Measurements from ENCODE around the gene CCNF.
"Not testable (repeated sequence)": the region's sequence is repeated elsewhere in the genome, so short reads cannot be mapped to it uniquely, and the experiment has no call there.

CCNF gene

GRCh38 chr16:2472885-2473445 is 43.7 kb downstream of the CCNF start:
- no peak for DNase-seq

DNA sequence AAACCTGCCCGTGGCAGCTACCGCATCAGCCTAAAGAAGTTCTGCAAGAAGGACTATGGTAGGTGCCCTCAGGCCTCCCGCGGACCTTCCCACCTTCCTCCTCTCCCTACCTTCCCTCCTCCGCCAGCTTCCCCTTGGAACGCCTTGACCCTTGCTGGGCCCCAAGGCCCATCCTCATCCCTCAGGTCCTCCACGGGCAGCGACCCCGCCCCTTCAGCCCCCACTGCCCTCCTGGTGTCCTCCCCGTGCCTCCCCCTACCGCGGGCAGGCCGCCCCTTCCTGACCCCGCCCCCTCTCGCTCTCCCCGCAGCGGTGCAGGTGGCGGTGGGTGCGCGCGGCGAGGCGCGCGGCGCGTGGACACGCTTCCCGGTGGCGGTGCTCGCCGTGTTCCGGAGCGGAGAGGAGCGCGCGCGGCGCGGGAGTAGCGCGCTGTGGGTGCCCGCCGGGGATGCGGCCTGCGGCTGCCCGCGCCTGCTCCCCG is 44.2 kb downstream of the CCNF start:
- peak; percentile 32 to 40 for DNase-seq

- peak; percentile 53 to 55 for DNase-seq
Measured at GRCh38 chr16:2473999-2474876, 45.0 kb downstream of the CCNF start.

GRCh38 chr16:2474877-2475412 is 45.7 kb downstream of the CCNF start, which contains the start of gene TBC1D24:
TSS of gene TBC1D24 (plus strand) at chr16:2475127. CDS start at chr16:2496149, 21,022 bp downstream.
- DNase-seq = peak; percentile 83 to 85

DNA sequence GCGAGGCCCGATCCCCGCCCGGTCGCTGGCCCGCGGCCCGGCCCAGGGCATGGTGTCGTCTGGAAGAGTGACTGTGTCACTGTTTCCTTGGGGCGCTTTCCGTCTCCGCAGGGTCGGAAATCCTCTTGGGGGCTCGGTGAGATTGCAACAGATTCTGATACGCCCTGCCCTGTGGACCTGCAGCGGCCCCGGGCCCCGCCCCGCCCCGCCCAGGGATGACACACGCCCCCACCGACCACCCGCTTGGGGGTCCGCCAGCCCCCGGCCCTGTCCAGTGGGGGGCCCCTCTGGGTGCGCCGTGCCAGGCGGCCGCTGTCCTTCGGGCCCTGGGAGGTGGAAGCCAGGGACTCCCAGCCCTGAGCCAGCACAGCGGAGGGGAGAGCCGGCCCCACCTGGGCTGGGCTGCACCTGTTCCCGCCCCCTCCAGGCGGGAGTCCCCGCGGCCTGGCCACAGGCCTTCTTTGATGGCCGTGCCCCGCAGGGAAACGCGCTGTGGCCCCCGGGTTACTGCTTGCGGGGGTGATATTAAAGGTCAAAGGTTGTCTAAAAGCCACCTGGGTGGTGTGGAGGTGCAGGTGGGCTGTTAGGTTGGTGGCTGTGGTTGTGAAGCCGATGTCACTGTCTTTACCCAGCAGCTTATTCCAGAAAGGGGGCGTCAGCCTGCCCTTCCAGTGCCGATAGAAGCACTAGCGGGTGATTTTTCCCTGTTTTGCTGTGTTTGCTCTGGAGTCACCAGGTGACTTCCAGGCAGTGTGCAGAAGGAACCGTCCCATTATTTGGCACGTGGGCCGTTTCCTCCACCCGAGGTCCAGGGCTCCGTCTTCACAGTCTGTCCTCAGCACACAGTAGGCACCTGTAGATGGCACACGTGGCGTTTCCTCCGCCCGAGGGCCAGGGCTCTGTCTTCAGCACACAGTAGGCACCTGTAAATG is 46.4 kb downstream of the CCNF start:
- DNase-seq = peak in 1 of 2 experiments; percentile 48

DNA sequence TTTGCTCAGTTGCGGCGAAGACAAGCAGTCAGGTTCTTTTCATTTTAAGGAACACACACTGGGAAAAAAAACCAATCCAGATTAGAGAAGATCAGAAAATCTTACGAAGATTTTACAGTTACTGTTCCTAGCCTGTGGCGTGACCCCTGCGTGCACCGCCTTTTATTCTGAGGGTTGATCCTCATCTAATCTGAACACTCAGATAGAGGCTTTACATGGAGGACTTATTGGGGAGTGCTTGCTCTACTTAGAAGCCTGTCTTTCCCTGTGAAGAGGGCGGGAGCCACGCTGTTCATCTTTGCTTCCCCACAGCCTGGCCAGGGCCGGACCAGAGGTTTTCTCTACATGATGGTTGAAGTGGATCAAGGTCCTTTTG is 47.1 kb downstream of the CCNF start:
- no peak for DNase-seq

DNA sequence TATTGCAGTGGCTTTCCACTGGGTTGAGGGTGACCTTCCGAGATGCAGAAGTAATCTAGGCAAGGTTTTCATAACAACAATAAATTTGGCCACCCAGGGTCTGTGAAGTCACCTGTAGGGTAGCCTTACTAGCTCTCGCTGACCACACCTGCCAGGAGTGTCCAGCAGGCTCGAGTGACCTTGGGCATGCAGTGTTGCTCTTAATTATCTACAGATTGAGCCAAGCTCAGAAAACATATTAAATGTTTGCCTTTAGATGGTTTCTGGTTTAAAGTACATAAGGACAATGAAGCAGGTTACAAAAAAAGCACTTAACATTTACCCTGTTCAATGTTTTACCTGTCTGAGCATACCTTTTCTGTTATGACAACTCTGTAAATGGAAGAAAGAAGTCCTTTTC is 47.5 kb downstream of the CCNF start:
- DNase-seq = no peak

DNA sequence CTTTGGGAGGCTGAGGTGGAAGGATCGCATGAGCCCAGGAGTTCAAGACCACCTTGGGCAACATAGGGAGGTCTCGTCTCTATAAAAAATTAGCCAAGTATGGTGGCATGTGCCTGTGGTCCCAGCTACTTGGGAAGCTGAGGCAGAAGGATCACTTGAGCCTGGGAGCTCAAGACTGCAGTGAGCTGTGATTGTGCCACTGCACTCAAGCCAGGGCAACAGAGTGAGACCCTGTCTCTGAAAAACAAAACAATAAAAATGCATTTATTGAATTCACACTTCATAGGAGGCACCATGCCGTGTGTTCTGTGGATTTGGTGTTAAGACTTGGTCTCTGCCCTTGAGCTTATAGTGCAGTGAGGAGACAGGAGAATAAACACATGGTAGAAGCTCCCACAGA is 48.1 kb downstream of the CCNF start:
- no peak for DNase-seq

DNA sequence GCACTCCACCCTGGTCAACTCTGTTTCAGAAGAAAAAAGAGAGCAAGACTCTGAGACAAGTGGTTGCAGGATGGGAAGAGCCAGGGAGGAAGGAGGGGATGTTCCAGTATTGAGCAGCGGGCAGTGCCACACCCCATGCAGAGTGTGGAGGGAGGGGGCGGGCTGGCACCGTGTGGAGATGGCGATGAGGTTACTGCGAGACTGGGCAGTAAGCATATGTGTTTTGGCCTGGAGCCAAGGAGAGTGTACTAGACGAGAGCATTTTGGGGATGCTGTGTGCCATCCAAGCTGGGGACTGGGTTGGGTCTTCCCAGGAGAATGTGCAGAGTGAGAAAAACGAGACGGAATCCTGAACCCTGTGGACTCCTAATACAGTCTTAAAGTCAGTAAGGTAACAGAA is 49.0 kb downstream of the CCNF start:
- no peak for DNase-seq

GRCh38 chr16:2479996-2480395 is 50.7 kb downstream of the CCNF start:
- DNase-seq = not testable (repeated sequence)

DNA sequence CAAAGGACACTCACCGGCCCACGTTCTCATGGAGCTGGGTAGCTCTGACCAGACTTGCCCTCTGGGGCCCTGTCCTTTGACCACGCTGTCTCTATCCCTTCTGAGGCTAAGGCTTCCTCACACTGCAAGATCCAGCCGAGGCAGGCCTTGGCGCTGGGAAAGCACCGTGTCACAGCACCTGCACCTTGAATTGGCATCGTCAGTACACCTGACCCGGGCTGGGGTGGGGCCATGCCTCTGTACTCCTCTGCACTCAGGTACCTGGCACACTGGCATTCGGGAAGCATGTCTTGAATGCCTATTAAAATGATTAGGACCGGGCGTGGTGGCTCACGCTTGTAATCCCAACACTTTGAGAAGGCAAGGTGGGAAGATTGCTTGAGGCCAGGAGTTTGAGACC is 51.7 kb downstream of the CCNF start:
- DNase-seq = no peak

GRCh38 chr16:2481676-2482075 is 52.4 kb downstream of the CCNF start:
- DNase-seq = no peak

DNA sequence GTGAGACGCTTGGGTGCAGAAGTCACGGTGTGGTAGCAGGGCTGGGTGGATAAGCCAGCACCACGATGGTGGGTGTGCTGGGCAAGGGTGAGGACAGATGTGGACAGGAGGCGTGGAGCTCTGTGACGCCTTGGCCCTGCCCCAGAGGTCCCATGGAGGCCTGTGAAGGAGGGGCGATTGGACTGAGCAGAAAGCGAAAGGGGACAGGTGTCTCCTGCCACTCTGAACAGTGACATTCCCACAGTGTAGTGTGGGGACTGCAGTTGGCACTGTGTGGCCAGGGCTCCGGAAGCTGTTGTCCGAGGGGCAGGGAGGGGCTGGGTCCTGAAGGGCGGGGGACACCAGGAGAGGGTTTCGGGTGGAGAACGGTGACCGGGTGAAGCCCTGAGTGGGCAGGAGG is 53.0 kb downstream of the CCNF start:
- DNase-seq = no peak

GRCh38 chr16:2482708-2483534 is 53.7 kb downstream of the CCNF start:
- DNase-seq = no peak

- DNase-seq = no peak
Measured at GRCh38 chr16:2483939-2484897, 55.0 kb downstream of the CCNF start.

DNA sequence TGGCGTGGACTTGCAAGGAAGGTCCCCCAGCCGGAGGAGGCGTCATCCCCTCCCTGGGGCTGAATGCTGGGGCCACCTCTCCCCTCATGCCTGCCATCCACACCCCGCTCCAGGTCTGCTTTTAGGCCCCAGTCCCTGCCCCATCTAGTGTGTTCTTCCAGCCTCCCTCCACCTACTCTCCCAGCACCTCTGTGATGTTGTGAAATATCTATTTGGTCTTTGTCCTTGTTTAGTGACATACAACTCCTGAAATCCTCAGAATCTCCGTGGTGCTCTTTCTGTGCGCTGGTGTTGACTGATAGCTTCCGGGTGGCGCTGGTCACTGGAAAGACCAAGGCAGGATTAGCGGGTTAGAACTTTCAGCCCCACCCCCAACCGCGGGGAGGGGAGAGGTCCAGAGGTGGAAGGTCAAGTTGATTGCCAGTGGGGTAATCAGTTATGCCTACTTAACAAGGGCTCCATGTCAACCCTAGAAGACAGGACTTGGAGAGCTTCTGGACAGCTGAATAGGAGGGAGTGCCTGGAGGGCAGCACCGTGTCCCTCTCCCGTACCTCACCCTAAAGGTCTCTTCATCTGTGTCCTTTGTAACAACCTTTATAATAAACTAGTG is 55.8 kb downstream of the CCNF start:
- DNase-seq = no peak

DNA sequence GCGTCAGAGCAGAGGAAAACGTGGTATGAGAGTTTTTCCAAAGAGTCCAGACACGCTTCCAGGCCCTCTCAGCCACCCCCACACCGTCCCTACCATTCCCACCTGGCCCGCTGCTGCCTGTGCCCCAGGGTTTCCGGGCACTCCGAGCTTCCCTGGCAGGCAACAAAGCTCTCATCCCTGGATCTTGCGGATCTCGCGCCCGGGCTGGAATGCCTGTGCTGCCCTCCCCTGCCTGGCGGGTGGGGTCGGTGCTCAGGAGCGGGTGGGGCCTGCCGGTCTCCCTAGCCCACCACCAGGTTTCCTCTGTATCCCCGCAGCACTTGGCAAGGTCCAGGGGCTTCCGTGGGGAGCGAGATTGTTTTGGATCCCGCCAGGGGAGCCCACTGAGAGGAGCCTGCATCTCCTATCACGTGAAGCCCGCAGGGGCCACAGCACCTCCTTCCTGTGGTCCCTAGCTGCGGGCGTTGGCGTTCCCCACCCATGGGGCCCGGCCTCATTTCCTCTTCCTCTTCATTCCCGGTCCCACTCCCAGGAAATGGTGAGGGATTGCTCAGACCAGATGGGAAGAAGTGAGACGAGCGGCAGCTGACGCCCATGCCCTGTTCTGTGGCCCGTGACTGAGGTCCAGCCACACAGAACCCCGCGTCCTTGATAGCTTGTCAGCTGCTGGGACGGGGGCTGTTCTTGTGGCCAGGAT is 56.7 kb downstream of the CCNF start:
- no peak for DNase-seq

GRCh38 chr16:2486645-2487516 is 57.6 kb downstream of the CCNF start:
- peak; percentile 76 to 80 for DNase-seq

DNA sequence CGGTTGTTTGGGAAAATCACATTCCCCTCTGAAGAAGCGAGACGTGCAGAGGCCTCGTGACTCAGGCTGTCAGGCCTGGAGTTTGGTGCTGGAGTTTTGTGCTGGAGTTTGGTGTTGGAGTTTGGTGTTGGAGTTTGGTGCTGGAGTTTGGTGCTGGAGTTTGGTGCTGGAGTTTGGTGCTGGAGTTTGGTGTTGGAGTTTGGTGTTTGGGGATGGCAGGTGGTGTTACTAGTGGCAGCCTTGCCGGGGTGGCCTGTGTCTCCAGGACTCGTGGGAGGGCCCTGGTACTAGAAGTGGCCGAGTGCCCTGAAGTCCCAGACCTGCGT is 58.2 kb downstream of the CCNF start:
- DNase-seq = no peak

Measured in activated CD4-positive, alpha-beta T cell treated with anti-CD3 and anti-CD28 coated beads, Interleukin-2, amount 50 U/mL, for 48 hours (primary cell).